Activated T-cell treated with anti-CD3 and anti-CD28 coated beads for 4 hours (primary cell): ENCODE measurements around the gene OR4C16.

Source experiments
- DNase-seq: peaks from one replicate; pipeline ENCODE4 v3.0.0-alpha.2; 2020

OR4C16 gene, protein sequence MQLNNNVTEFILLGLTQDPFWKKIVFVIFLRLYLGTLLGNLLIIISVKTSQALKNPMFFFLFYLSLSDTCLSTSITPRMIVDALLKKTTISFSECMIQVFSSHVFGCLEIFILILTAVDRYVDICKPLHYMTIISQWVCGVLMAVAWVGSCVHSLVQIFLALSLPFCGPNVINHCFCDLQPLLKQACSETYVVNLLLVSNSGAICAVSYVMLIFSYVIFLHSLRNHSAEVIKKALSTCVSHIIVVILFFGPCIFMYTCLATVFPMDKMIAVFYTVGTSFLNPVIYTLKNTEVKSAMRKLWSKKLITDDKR

DNA sequence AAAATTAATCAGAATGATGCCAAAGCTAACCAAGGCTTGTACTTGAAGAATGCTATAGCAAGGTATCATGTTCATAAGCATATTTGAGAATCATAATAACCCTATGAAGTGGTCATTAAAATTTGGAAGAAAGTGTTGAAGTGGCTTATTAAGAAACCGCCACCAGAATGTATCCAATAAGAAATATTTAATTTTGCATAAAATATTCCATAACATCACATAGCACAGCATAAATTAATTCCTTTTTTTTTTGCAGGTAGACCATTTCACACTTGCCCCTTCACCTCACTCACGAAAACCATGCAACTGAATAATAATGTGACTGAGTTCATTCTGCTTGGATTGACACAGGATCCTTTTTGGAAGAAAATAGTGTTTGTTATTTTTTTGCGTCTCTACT lies at the start of gene OR4C16:
OR4C16 (plus strand) TSS at position 301 of the 400 bp plus-strand sequence; CDS start at position 301, 0 bp downstream.
- no peak for DNase-seq

GRCh38 chr11:55554169-55554568 lies 17.8 kb upstream of the OR4C16 start, which contains the start of gene OR4C15:
TSS of gene OR4C15 (plus strand) at chr11:55554469. CDS start at chr11:55554469, 0 bp downstream.
- no peak for DNase-seq

DNA sequence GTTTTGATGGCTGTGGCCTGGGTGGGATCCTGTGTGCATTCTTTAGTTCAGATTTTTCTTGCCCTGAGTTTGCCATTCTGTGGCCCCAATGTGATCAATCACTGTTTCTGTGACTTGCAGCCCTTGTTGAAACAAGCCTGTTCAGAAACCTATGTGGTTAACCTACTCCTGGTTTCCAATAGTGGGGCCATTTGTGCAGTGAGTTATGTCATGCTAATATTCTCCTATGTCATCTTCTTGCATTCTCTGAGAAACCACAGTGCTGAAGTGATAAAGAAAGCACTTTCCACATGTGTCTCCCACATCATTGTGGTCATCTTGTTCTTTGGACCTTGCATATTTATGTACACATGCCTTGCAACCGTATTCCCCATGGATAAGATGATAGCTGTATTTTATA lies 620 bp downstream of the OR4C16 start:
- no peak for DNase-seq

- no peak for DNase-seq
Measured at GRCh38 chr11:55607545-55607944, 35.6 kb downstream of the OR4C16 start, which contains the start of gene OR4C11. TSS of gene OR4C11 (minus strand) at chr11:55607645. CDS start at chr11:55604373, 3,272 bp downstream.
